T-helper 17 cell (primary cell): ENCODE data around the gene CRACDL. TPM values are rescaled to one million over a fixed set of nuclear protein-coding genes. Genes with fewer than 3 reads are reported as not detected.

ENCODE experiments used
- ATAC-seq: fragments of 150-1000 bp; cut with Tn5 transposase; 2 replicates; pipeline ENCODE4 v1.10.0; 2021; ENCODE audit warnings: mild to moderate bottlenecking, moderate library complexity
- DNase-seq, 3 donors: peaks; one replicate each; pipeline versions ENCODE4 v3.0.0 to v3.0.0-alpha.2; 2020 to 2021
- H3K9me3 ChIP-seq: one replicate; pipeline ENCODE4 v1.7.0; 2013; ENCODE audit warnings: low read length, mild to moderate bottlenecking; ENCODE audit not compliant: control insufficient read depth, poor library complexity, severe bottlenecking
- H3K27ac Mint-ChIP-seq: one replicate; pipeline ENCODE4 v1.8.0; 2022; ENCODE audit warnings: mild to moderate bottlenecking, moderate library complexity, mixed read lengths
- H3K27me3 Mint-ChIP-seq: one replicate; pipeline ENCODE4 v1.8.0; 2022; ENCODE audit warnings: mixed read lengths
- H3K36me3 Mint-ChIP-seq: one replicate; pipeline ENCODE4 v1.8.0; 2022; ENCODE audit warnings: low read depth, mixed read lengths
- H3K4me1 Mint-ChIP-seq: one replicate; pipeline ENCODE4 v1.8.0; 2022; ENCODE audit warnings: mild to moderate bottlenecking, mixed read lengths
- H3K4me3 Mint-ChIP-seq: one replicate; pipeline ENCODE4 v1.8.0; 2022; ENCODE audit warnings: mild to moderate bottlenecking, moderate library complexity, mixed read lengths
- total RNA-seq, 4 donors: library from RNA in 2 of 4; stranded (reverse) in 2 of 4; gene quantifications; one replicate each; pipeline ENCODE4 v1.2.3 and lab custom pipeline; 2022 to 2026

CRACDL gene
- total RNA-seq, 2 donors from 2014 or later, result 0.29 to 0.55 TPM

DNA sequence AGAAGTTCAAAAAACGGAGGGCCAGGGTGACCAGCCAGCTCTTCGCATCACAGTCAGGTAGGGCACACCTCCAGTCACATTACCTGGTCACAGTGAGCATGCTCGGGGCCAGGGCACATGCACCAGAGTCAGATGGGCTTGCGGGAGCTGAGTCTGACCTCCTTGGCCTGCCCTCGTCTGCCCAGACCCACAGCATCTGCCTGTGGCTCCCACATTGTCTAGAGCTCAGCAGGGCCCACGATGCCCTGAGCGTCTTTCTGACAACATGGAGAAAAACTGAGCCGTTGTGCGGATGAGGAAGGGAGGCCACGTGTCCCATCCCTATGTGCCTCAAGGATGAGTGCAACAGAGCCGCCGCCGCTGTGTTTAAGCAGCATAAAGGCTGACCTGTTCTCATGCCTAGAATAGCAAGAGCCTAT, 37.6 kb downstream of the CRACDL start:
- no peak for DNase-seq

DNA sequence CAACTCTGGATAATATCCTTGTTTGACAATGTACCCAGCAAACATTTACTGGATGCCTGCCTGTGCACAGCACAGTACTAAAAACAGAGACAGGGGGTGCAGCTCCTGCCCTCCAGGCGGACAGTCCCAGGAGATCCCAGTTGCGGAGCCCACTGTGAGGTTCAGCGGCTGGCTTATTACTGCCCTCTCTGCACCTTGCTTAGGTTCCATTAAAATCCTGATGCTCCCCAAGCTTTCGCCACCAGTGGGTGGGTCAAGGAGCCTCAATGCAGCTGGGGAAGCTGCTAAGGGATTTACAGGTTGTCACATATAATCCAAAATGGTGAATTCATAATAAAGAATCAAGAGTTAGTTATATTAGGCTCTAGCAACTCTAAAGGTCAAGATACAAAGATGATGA, 38.3 kb downstream of the CRACDL start:
- no peak overlapping the region for H3K27ac Mint-ChIP-seq
- peaks cover 19% of the 10 kb centered on the region for H3K27me3 Mint-ChIP-seq
- H3K4me1 Mint-ChIP-seq, result peaks cover 3% of the 10 kb centered on the region
- ATAC-seq, result no peak
- no peak overlapping the region for H3K4me3 Mint-ChIP-seq
- H3K9me3 ChIP-seq, result no peaks in the 10 kb centered on the region
- no peak for DNase-seq
- no peaks in the 10 kb centered on the region for H3K36me3 Mint-ChIP-seq

More for the DNA sequence above, 37.6 kb downstream of the CRACDL start:
- Mint-ChIP-seq H3K4me1 (peaks cover 3% of the 10 kb centered on the region), H3K27me3 (peaks cover 17% of the 10 kb centered on the region), H3K27ac (no peak overlapping the region), H3K36me3 (no peaks in the 10 kb centered on the region), H3K4me3 (no peak overlapping the region)
- H3K9me3 ChIP-seq, result no peaks in the 10 kb centered on the region
- no peak for ATAC-seq

DNA sequence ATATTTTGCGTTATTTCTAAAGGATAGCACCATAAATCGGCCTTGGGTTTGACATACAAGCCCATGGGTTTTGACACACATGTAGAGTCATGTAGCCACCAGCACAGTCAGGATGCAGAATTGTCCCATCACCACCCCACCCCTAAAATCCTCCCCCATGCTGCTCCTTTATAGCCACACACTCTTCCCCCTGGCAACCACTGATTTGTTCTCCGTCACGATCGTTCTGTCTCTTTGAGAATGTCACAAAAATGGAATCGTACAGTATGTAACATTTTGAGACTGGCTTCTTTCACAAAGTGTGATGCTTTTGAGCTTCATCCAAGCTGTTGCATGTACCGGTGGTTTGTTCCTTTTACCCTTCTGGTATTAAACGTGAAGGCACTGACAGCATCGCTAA, 39.1 kb downstream of the CRACDL start:
- ATAC-seq (no peak), DNase-seq (no peak)
- H3K27me3 Mint-ChIP-seq, result peaks cover 19% of the 10 kb centered on the region
- H3K4me3 Mint-ChIP-seq, result no peak overlapping the region
- no peaks in the 10 kb centered on the region for H3K9me3 ChIP-seq
- no peaks in the 10 kb centered on the region for H3K36me3 Mint-ChIP-seq
- peaks cover 3% of the 10 kb centered on the region for H3K4me1 Mint-ChIP-seq
- no peak overlapping the region for H3K27ac Mint-ChIP-seq

DNA sequence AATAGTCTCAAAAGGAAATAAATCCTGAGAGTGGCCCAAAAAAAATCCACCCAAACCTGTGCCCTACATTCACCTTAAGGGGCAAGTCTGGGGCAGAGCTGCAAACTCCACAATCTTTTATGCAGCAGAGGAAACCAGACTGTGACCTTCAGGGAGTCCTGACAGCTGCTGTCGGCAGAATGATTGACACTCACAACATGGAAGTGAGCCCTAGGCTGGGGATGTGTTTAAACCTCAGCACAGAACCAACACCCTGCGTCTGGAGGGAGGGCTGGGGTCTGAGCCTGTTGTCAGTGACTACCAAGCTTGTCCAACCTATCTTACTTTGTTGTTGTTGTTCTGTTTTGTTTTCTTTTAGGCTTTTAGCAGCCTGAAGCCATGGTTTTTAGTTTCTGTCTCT, 39.6 kb downstream of the CRACDL start:
- Mint-ChIP-seq H3K4me1 (peaks cover 3% of the 10 kb centered on the region), H3K4me3 (no peak overlapping the region), H3K27ac (no peak overlapping the region), H3K36me3 (no peaks in the 10 kb centered on the region), H3K27me3 (peaks cover 19% of the 10 kb centered on the region)
- DNase-seq, result no peak
- no peak for ATAC-seq
- no peaks in the 10 kb centered on the region for H3K9me3 ChIP-seq

DNA sequence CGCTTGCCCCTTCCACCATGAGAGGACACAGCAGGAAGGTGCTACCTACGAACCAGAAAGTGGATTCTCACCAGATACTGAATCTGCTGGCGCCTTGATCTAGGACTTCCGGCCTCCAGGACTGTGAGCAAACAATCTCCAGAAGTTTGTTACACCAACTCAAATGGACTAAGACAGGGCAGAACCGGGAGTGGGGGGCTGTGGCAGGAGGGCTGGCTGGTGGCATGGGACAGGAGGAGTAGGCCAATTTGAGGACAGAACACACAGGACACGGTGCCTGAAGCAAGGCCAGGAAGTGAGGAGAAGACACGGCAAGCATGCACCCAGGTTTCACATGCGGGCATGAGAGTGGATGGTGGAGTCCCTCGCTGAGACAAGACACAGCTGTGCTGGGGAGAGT, 40.1 kb downstream of the CRACDL start:
- no peak for DNase-seq
- no peaks in the 10 kb centered on the region for H3K36me3 Mint-ChIP-seq
- H3K27ac Mint-ChIP-seq, result no peak overlapping the region
- H3K4me3 Mint-ChIP-seq, result no peak overlapping the region
- peaks cover 3% of the 10 kb centered on the region for H3K4me1 Mint-ChIP-seq
- peaks cover 19% of the 10 kb centered on the region for H3K27me3 Mint-ChIP-seq
- ATAC-seq, result no peak
- H3K9me3 ChIP-seq, result no peaks in the 10 kb centered on the region

DNA sequence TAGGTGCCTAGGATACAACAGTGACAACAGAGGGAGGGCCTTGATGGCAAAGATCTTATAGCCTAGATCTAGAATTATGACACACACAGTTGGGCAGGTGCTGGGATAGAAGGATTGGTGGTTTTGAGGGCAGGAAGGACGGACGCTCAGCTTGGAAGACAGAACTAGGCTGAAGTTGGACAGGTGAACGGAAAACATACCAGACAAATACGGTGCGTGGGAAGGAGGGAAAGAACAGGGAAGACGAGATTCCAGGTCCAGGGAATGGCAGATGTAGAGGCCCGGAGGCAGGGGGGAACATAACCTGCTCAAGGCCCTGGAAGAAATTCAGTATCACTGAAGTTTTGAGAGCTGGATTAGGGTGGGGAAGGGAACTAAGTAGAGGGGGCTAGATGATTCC, 40.8 kb downstream of the CRACDL start:
- Mint-ChIP-seq H3K4me1 (peaks cover 3% of the 10 kb centered on the region), H3K4me3 (no peak overlapping the region), H3K36me3 (no peaks in the 10 kb centered on the region), H3K27ac (no peak overlapping the region), H3K27me3 (peaks cover 19% of the 10 kb centered on the region)
- ATAC-seq (no peak), DNase-seq (no peak)
- H3K9me3 ChIP-seq, result no peaks in the 10 kb centered on the region

DNA sequence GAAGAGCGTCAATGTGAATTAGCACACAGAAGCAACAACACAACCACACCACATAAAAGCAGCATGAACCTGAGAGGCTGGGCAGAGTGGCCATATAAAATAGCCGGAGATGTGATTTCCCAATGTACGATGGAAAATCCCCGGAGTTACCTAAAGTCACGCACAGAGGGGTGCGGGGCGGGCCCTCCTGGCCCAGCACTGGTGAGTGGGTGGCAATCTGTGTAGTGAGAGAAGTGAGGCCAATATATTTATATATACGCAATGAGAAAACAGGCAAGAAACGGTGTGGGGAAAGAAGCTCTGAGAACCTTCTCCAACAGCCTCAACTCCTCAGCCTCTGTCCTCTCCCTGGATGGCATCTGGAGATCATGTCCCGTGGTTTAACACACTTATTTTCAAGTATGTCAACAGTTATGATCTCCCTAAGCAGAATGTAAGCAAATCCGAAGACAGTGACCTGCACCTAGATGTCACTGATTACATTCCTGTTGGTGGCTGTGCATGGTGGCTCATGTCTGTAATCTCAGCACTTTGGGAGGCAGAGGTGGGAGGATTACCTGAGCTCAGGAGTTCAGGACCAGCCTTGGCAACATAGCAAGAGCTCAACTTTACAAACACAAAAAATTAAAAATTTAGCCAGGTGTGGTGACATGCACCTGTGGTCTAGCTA, 41.6 kb downstream of the CRACDL start:
- DNase-seq, result no peak

DNA sequence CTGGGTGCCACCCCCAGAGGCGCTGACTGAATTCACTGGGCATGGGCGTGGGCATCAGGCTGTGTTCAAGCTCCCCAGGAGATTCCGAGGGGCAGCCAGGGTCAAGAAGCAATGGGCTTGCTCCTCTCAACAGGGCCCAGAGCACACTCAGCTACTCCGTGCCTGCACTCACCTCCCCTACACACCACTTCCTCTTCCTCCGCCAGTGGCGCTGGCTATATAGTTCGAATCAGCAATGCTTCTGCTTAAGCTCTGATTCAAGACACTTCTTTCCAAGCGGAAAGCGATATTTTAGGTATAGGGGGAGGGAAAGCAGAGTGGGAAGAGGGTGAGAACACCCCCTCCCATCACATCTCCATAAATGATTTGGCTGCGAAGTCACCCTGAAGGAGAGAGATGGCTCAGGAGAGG, 42.1 kb downstream of the CRACDL start:
- ATAC-seq (no peak), DNase-seq (no peak)
- no peaks in the 10 kb centered on the region for H3K9me3 ChIP-seq
- Mint-ChIP-seq H3K36me3 (no peaks in the 10 kb centered on the region), H3K27me3 (peaks cover 19% of the 10 kb centered on the region), H3K27ac (no peak overlapping the region), H3K4me1 (peaks cover 3% of the 10 kb centered on the region), H3K4me3 (no peak overlapping the region)

More for the DNA sequence above, 41.6 kb downstream of the CRACDL start:
- Mint-ChIP-seq H3K27me3 (peaks cover 19% of the 10 kb centered on the region), H3K4me1 (peaks cover 3% of the 10 kb centered on the region), H3K27ac (no peak overlapping the region), H3K4me3 (no peak overlapping the region), H3K36me3 (no peaks in the 10 kb centered on the region)
- H3K9me3 ChIP-seq, result no peaks in the 10 kb centered on the region
- ATAC-seq, result no peak

DNA sequence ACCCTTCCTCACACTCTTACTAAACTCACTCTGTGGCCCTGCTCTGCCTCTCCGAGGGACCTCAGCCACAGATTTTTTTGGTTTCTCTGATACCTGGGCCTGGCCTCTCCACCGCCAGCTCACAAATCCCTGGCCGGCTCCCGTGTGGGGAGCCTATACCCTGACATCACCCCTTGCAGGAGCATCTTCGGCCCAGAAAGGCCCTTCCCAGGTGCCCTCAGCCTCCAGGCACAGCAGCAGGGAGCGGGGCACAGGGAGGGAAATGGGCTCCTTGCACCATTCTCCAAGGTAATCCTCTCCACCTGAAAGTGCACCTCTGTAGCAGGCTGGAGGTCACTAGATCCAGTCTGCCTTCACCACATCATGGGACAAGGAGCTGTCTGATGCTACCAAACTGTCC, 43.2 kb downstream of the CRACDL start:
- no peaks in the 10 kb centered on the region for H3K36me3 Mint-ChIP-seq

DNA sequence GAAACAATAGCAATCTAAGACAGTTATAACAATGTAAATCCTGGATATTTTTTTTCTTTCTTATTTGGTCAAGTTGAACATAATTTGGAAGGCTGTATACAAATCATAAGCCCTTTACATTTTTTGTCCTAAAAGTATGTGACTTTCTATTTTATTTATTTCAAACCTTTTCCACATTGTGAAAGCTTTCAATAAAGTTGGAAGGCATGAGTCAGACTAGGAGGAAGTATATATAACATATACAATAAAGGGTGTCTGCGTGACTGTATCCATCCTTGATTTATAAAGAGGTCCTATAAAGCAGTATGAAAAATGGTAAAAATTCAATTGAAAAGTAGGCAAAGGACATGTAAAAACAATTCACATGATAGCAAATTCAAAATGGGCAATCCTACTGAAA, 44.4 kb downstream of the CRACDL start:
- H3K36me3 Mint-ChIP-seq, result no peaks in the 10 kb centered on the region
- peaks cover 3% of the 10 kb centered on the region for H3K4me1 Mint-ChIP-seq
- no peak overlapping the region for H3K4me3 Mint-ChIP-seq
- H3K9me3 ChIP-seq, result peaks cover 6% of the 10 kb centered on the region
- DNase-seq (no peak), ATAC-seq (no peak)
- H3K27me3 Mint-ChIP-seq, result peaks cover 11% of the 10 kb centered on the region
- no peak overlapping the region for H3K27ac Mint-ChIP-seq

More for the DNA sequence above, 43.2 kb downstream of the CRACDL start:
- H3K4me3 Mint-ChIP-seq, result no peak overlapping the region
- no peak for DNase-seq
- peaks cover 3% of the 10 kb centered on the region for H3K4me1 Mint-ChIP-seq
- H3K27me3 Mint-ChIP-seq, result peaks cover 13% of the 10 kb centered on the region
- no peaks in the 10 kb centered on the region for H3K9me3 ChIP-seq
- no peak for ATAC-seq
- no peak overlapping the region for H3K27ac Mint-ChIP-seq

DNA sequence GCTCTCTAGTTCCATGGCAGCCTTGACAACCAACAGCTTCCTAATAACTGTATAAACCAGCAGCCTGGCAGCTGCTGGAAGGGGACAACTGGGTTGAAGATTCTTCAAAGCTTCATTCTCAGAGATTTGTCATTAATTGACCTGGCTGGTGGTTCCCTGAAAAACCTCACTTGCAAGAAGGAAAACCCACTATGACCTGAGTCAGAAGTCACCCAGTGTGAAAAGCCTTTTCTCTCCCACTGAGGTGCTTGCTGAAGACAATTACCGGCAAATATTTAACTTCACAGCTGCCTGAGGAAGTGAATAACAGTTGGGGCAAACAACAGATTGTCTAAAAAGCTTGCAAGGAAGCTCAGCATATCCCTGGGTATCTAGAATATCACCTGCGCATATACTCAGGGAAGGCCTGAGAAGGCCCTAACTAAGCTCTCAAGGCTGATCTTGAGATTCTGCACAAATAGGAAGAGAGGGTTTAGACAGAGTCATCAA, 49.9 kb downstream of the CRACDL start:
- H3K4me3 Mint-ChIP-seq, result no peak overlapping the region
- H3K27me3 Mint-ChIP-seq, result no peaks in the 10 kb centered on the region
- peaks cover 6% of the 10 kb centered on the region for H3K9me3 ChIP-seq
- H3K27ac Mint-ChIP-seq, result no peak overlapping the region
- ATAC-seq (no peak), DNase-seq (no peak)
- H3K36me3 Mint-ChIP-seq, result peaks cover 3% of the 10 kb centered on the region
- no peaks in the 10 kb centered on the region for H3K4me1 Mint-ChIP-seq

DNA sequence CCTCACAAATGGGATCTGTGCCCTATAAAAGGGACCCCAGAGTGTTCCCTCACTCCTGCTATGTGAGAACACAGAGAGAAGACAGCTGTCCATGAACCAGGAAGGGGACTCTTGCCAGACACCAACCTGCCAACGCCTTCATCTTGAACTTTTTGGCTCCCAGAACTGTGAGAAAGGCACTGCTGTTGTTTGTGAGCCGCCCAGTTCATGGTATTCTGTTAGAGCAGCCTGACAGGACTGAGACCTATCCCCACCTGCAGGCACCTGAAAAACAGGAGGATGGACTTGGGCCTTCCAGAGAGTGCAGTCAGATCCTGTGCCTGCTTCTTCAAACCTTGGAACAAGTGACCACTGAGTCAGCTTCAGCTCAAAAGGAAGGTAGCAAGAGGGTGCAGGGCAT, 51.4 kb downstream of the CRACDL start:
- H3K9me3 ChIP-seq, result peaks cover 6% of the 10 kb centered on the region
- no peak overlapping the region for H3K27ac Mint-ChIP-seq
- ATAC-seq (no peak), DNase-seq (no peak)
- peaks cover 9% of the 10 kb centered on the region for H3K27me3 Mint-ChIP-seq
- peaks cover 3% of the 10 kb centered on the region for H3K36me3 Mint-ChIP-seq
- no peak overlapping the region for H3K4me3 Mint-ChIP-seq
- H3K4me1 Mint-ChIP-seq, result no peaks in the 10 kb centered on the region

DNA sequence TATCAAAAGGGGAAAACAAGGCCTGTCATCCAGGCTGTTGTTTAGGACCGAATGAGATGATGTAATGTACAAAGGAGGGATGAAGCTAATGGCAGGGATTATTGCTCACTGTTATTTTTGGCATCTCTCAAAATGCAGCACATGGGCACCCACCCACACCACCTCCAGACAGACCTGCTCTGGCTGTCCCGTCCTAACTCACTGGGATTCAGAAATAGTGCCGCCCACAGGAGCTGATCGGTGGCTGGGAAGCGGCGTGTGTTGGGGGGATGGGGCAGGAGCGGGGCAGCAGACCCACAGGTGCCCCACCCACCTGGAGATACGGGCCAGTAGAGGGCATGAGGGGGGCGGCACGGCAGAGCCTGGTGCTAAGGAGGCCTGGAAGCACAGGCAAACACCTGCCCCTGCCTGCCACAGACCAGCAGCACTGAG, 52.2 kb downstream of the CRACDL start:
- ATAC-seq (no peak), DNase-seq (no peak)
- peaks cover 3% of the 10 kb centered on the region for H3K36me3 Mint-ChIP-seq
- H3K27ac Mint-ChIP-seq, result no peak overlapping the region
- peaks cover 6% of the 10 kb centered on the region for H3K9me3 ChIP-seq
- no peak overlapping the region for H3K4me3 Mint-ChIP-seq
- peaks cover 11% of the 10 kb centered on the region for H3K27me3 Mint-ChIP-seq
- H3K4me1 Mint-ChIP-seq, result no peaks in the 10 kb centered on the region
